ENCODE data around the gene IL1RL2.

IL1RL2 gene

DNA sequence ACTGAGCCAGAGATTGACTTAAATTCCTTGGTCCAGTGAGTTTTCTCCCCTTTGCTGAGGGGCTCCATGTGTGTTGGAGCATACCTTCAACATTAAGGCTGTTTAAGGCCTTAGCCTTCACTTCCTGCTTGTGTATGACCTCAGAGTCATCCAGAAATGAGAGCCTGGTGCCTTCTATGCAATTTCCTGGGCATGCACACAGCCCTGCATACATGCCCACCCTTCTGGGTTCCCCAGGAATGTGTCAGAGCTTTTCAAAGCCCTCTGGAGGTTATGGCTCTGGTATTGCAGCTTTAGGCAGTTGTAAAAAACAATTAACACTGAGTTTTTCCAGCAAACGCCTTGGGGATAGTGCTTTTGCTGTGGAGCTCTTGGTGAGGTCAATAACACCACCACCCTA, 27.5 kb upstream of the IL1RL2 start:
- no peaks in the 10 kb centered on the region for H3K27me3 ChIP-seq (ENCODE audit: control insufficient read depth, insufficient read depth, low read length)
- H3K4me1 ChIP-seq (ENCODE audit: control insufficient read depth, insufficient read depth, low read length) = no peaks in the 10 kb centered on the region; the same call in 1 of the 2 replicates
- no CpG with 5 or more reads among the region's 1 CpG for WGBS (ENCODE audit: insufficient coverage, insufficient read length)
- no peak overlapping the region for H3K27ac ChIP-seq (ENCODE audit: low read length)
- no peaks in the 10 kb centered on the region for H3K9me3 ChIP-seq (ENCODE audit: control insufficient read depth, insufficient read depth, low read length)
- no peak for DNase-seq (ENCODE audit: low read depth, low spot score)
- no peak overlapping the region for H3K4me3 ChIP-seq (ENCODE audit: low read length)
- H3K36me3 ChIP-seq (ENCODE audit: control insufficient read depth, insufficient read depth, low read length) = no peaks in the 10 kb centered on the region

DNA sequence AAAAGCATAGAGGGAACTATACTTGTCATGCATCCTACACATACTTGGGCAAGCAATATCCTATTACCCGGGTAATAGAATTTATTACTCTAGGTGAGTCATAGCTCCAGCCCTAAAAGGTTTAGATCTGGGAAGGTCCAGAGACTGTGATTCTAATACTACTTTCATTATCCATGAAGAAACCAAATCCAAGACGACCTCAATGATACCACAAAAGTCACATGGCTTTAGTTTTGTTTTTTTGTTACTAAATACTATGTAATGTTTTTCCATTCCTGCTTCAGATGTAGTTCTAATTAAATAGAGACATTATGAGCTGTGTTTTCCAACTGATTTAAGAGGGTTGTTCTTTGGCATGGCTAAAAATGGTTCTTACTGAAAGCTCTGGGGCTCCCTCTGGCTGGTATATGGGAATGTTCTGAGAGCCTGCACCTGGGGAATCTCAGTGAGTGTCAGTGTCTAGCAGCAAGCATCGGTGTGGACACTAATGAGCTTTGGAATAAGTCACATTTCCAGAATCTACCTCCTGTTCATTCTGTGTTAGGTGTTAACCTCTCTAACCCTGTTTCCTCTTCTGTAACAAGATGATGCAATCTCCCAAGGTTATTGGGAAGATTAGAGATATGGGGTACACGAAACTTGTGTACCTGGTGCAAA, 20.5 kb upstream of the IL1RL2 start:
- DNase-seq (ENCODE audit: low read depth, low spot score) = no peak
- no peak overlapping the region for H3K27ac ChIP-seq (ENCODE audit: low read length)
- WGBS (ENCODE audit: insufficient coverage, insufficient read length) = no CpG with 5 or more reads among the region's 4 CpGs

DNA sequence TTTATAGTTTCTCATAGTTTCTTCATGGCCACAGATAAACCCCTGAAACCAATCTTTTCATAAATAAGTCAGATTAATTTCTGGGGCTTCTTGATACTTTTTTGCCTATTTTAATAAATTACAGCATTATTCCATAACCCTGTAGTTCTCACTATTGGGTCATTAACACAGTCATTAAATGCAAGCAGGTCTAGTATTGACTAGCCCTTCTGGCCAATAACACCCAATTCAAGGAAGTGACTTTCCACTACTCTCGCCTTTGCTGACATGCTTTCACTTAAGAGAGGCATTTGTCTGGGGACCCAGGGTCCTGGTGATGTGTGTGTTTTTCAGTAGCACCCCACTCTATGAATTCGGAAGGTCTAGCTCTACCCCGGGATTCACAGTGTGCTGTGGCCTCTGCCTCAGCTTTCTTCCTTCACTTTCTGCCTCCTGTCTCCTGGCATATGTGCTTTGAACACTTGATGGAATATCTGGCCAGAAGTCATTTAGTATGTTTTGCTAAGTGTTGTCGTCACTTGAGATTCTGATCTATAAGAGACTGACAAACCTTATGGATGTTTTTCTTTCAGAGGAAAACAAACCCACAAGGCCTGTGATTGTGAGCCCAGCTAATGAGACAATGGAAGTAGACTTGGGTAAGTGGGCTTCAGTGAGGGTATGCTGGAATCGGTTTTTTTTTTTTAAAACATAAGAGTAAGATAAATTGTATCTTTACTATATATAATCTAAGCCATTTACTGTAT, 18.6 kb upstream of the IL1RL2 start:
- no CpG with 5 or more reads among the region's 5 CpGs for WGBS (ENCODE audit: insufficient coverage, insufficient read length)
- no peak overlapping the region for H3K27ac ChIP-seq (ENCODE audit: low read length)
- DNase-seq (ENCODE audit: low read depth, low spot score) = no peak
- no peaks in the 10 kb centered on the region for H3K27me3 ChIP-seq (ENCODE audit: control insufficient read depth, insufficient read depth, low read length)
- H3K4me3 ChIP-seq (ENCODE audit: low read length) = no peak overlapping the region
- no peaks in the 10 kb centered on the region for H3K4me1 ChIP-seq (ENCODE audit: control insufficient read depth, insufficient read depth, low read length)
- no peaks in the 10 kb centered on the region for H3K9me3 ChIP-seq (ENCODE audit: control insufficient read depth, insufficient read depth, low read length)
- H3K36me3 ChIP-seq (ENCODE audit: control insufficient read depth, insufficient read depth, low read length) = no peaks in the 10 kb centered on the region

More for the DNA sequence above, 20.5 kb upstream of the IL1RL2 start:
- no peaks in the 10 kb centered on the region for H3K4me1 ChIP-seq (ENCODE audit: control insufficient read depth, insufficient read depth, low read length)
- no peak overlapping the region for H3K4me3 ChIP-seq (ENCODE audit: low read length)
- no peaks in the 10 kb centered on the region for H3K9me3 ChIP-seq (ENCODE audit: control insufficient read depth, insufficient read depth, low read length)
- no peaks in the 10 kb centered on the region for H3K36me3 ChIP-seq (ENCODE audit: control insufficient read depth, insufficient read depth, low read length)
- no peaks in the 10 kb centered on the region for H3K27me3 ChIP-seq (ENCODE audit: control insufficient read depth, insufficient read depth, low read length)

DNA sequence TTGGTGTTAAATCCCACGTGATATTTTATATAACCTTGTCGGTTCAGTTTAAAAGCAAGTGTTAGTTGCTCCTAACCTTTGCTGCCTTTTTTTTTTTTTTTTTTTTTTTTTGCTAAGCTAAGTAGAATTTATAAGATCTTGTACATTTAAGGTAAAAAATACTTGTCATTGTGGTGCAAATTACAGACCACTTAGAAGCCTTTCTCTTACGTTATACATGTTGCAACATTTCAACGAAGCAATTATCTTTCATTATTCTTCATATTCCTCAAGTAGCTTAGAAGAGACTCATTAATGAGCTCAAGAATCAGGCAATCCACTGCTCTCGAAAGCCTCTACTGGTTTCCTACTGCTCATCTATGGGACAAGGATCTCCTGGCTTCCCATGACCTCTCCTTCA, 14.9 kb upstream of the IL1RL2 start:
- H3K4me1 ChIP-seq (ENCODE audit: control insufficient read depth, insufficient read depth, low read length) = no peaks in the 10 kb centered on the region
- H3K9me3 ChIP-seq (ENCODE audit: control insufficient read depth, insufficient read depth, low read length) = no peaks in the 10 kb centered on the region
- H3K27me3 ChIP-seq (ENCODE audit: control insufficient read depth, insufficient read depth, low read length) = no peaks in the 10 kb centered on the region
- no peak overlapping the region for H3K4me3 ChIP-seq (ENCODE audit: low read length)
- no peak overlapping the region for H3K27ac ChIP-seq (ENCODE audit: low read length)
- H3K36me3 ChIP-seq (ENCODE audit: control insufficient read depth, insufficient read depth, low read length) = no peaks in the 10 kb centered on the region
- no CpG with 5 or more reads among the region's 5 CpGs for WGBS (ENCODE audit: insufficient coverage, insufficient read length)
- no peak for DNase-seq (ENCODE audit: low read depth, low spot score)

DNA sequence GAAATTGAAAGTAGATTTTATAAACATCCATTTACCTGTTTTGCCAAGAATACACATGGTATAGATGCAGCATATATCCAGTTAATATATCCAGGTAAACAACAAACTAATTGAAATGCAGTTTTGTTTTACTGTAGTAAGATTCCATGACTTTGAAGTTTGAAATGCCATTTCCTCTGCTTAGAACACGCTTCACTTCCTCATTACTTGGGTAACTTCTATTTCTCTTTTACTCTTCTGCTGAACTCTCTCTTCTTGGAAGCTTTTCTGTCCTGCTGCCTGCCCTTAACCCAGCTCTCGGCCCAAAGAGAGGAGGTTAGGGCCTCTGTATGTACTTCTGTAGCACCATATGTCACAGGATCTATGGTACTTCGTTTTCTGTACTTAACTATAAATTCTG, 14.1 kb upstream of the IL1RL2 start:
- H3K9me3 ChIP-seq (ENCODE audit: control insufficient read depth, insufficient read depth, low read length) = no peaks in the 10 kb centered on the region
- no peak for DNase-seq (ENCODE audit: low read depth, low spot score)
- H3K27me3 ChIP-seq (ENCODE audit: control insufficient read depth, insufficient read depth, low read length) = no peaks in the 10 kb centered on the region
- H3K4me1 ChIP-seq (ENCODE audit: control insufficient read depth, insufficient read depth, low read length) = no peaks in the 10 kb centered on the region
- H3K36me3 ChIP-seq (ENCODE audit: control insufficient read depth, insufficient read depth, low read length) = no peaks in the 10 kb centered on the region
- no peak overlapping the region for H3K4me3 ChIP-seq (ENCODE audit: low read length)
- WGBS (ENCODE audit: insufficient coverage, insufficient read length) = no CpG with 5 or more reads among the region's 3 CpGs
- no peak overlapping the region for H3K27ac ChIP-seq (ENCODE audit: low read length)

DNA sequence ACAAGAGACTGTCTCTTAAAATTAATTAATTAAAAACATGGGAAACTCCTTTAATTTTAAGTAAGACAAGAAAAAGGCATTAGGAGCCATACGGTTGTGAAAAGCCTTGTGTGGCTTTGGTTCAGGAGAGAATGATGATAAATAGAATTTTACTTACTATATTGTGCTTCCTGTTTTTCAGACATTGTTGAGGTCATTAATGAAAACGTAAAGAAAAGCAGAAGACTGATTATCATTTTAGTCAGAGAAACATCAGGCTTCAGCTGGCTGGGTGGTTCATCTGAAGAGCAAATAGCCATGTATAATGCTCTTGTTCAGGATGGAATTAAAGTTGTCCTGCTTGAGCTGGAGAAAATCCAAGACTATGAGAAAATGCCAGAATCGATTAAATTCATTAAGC, 10.7 kb upstream of the IL1RL2 start:
- no CpG with 5 or more reads among the region's 3 CpGs for WGBS (ENCODE audit: insufficient coverage, insufficient read length)

DNA sequence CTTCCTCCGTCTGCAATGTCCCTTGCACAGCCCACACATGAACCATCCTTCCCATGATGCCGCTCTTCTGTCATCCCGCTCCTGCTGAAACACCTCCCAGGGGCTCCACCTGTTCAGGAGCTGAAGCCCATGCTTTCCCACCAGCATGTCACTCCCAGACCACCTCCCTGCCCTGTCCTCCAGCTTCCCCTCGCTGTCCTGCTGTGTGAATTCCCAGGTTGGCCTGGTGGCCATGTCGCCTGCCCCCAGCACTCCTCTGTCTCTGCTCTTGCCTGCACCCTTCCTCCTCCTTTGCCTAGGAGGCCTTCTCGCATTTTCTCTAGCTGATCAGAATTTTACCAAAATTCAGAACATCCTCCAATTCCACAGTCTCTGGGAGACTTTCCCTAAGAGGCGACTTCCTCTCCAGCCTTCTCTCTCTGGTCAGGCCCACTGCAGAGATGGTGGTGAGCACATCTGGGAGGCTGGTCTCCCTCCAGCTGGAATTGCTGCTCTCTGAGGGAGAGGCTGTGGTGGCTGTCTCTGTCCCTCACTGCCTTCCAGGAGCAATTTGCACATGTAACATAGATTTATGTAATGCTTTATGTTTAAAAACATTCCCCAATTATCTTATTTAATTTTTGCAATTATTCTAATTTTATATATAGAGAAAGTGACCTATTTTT, 8.9 kb upstream of the IL1RL2 start:
- Histone ChIP-seq H3K4me1 (ENCODE audit: control insufficient read depth, insufficient read depth, low read length) (no peaks in the 10 kb centered on the region), H3K9me3 (ENCODE audit: control insufficient read depth, insufficient read depth, low read length) (no peaks in the 10 kb centered on the region), H3K27ac (ENCODE audit: low read length) (no peak overlapping the region), H3K4me3 (ENCODE audit: low read length) (no peak overlapping the region), H3K27me3 (ENCODE audit: control insufficient read depth, insufficient read depth, low read length) (no peaks in the 10 kb centered on the region), H3K36me3 (ENCODE audit: control insufficient read depth, insufficient read depth, low read length) (no peaks in the 10 kb centered on the region)
- no CpG with 5 or more reads among the region's 7 CpGs for WGBS (ENCODE audit: insufficient coverage, insufficient read length)
- DNase-seq (ENCODE audit: low read depth, low spot score) = no peak

More for the DNA sequence above, 10.7 kb upstream of the IL1RL2 start:
- no peaks in the 10 kb centered on the region for H3K27me3 ChIP-seq (ENCODE audit: control insufficient read depth, insufficient read depth, low read length)
- no peaks in the 10 kb centered on the region for H3K4me1 ChIP-seq (ENCODE audit: control insufficient read depth, insufficient read depth, low read length)
- H3K9me3 ChIP-seq (ENCODE audit: control insufficient read depth, insufficient read depth, low read length) = no peaks in the 10 kb centered on the region
- DNase-seq (ENCODE audit: low read depth, low spot score) = no peak
- no peak overlapping the region for H3K27ac ChIP-seq (ENCODE audit: low read length)
- no peaks in the 10 kb centered on the region for H3K36me3 ChIP-seq (ENCODE audit: control insufficient read depth, insufficient read depth, low read length)
- no peak overlapping the region for H3K4me3 ChIP-seq (ENCODE audit: low read length)

DNA sequence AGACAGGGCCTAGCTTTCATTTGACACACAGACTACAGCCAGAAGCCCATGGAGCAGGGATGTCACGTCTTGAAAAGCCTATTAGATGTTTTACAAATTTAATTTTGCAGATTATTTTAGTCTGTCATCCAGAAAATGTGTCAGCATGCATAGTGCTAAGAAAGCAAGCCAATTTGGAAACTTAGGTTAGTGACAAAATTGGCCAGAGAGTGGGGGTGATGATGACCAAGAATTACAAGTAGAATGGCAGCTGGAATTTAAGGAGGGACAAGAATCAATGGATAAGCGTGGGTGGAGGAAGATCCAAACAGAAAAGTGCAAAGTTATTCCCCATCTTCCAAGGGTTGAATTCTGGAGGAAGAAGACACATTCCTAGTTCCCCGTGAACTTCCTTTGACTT, 7.8 kb upstream of the IL1RL2 start:
- DNase-seq (ENCODE audit: low read depth, low spot score) = no peak
- H3K27me3 ChIP-seq (ENCODE audit: control insufficient read depth, insufficient read depth, low read length) = no peaks in the 10 kb centered on the region
- no peaks in the 10 kb centered on the region for H3K4me1 ChIP-seq (ENCODE audit: control insufficient read depth, insufficient read depth, low read length)
- WGBS (ENCODE audit: insufficient coverage, insufficient read length) = no CpG with 5 or more reads among the region's 3 CpGs
- H3K9me3 ChIP-seq (ENCODE audit: control insufficient read depth, insufficient read depth, low read length) = no peaks in the 10 kb centered on the region
- no peak overlapping the region for H3K27ac ChIP-seq (ENCODE audit: low read length)
- H3K4me3 ChIP-seq (ENCODE audit: low read length) = no peak overlapping the region
- H3K36me3 ChIP-seq (ENCODE audit: control insufficient read depth, insufficient read depth, low read length) = no peaks in the 10 kb centered on the region

DNA sequence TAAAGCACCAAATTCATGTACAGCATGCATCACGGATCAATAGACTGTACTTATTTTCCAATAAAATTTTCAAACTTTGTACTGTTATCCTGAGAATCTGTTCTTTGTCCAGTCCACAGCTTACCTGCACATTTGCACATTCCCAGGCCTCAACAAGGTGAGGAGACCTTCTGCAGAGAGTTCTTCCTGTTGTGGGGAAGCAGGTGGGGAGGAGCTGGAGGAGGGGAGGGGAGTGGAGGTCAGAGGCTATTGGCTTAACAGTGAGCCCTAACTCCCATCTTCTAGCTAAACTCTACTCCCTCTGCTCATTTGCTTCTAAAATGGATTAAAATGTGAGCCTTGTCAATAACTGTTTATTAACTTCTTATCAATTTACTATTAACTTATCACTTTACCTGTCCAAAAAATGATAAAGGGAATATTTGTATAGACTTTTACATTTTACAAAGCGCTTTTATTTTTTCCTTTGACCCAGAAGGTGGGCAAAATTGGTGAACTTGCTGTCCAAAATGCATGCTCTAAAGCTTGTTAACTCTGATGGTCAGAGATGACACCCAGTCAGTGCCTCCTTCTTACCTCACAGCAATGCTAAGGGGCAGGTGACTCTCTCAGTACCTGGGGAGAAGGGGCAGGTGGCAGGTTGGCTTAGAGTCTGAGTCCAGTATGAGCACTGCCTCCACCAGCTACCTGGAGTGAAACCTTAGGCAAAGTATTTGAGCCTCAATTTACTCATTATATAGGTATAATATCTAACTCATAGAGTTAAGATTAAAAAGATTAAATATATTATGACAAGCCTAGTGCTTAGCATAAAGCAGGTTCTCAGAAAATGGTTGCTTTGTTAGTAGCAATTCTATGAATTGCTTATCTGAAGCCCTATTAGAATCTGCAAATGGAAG, 6.8 kb upstream of the IL1RL2 start:
- no CpG with 5 or more reads among the region's 2 CpGs for WGBS (ENCODE audit: insufficient coverage, insufficient read length)
- Histone ChIP-seq H3K9me3 (ENCODE audit: control insufficient read depth, insufficient read depth, low read length) (no peaks in the 10 kb centered on the region), H3K4me3 (ENCODE audit: low read length) (no peak overlapping the region), H3K36me3 (ENCODE audit: control insufficient read depth, insufficient read depth, low read length) (no peaks in the 10 kb centered on the region), H3K27me3 (ENCODE audit: control insufficient read depth, insufficient read depth, low read length) (no peaks in the 10 kb centered on the region), H3K27ac (ENCODE audit: low read length) (no peak overlapping the region), H3K4me1 (ENCODE audit: control insufficient read depth, insufficient read depth, low read length) (no peaks in the 10 kb centered on the region)
- no peak for DNase-seq (ENCODE audit: low read depth, low spot score)

DNA sequence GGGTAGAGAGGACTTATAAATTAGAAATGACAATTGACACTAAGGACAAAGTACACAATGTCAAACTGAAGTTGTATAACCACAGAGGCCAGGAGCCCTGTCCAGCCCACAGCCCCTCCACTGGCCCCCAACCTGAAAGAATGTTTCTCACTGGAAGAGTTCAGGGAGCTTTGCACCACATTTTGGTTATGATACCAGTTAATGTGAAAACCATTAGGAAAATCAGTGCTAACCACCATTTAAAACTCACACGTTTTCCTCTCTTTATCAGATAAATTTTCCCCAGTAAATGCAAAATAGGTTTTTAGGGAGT, 6.2 kb upstream of the IL1RL2 start:
- Histone ChIP-seq H3K4me3 (ENCODE audit: low read length) (no peak overlapping the region), H3K27me3 (ENCODE audit: control insufficient read depth, insufficient read depth, low read length) (no peaks in the 10 kb centered on the region), H3K36me3 (ENCODE audit: control insufficient read depth, insufficient read depth, low read length) (no peaks in the 10 kb centered on the region), H3K4me1 (ENCODE audit: control insufficient read depth, insufficient read depth, low read length) (no peaks in the 10 kb centered on the region), H3K9me3 (ENCODE audit: control insufficient read depth, insufficient read depth, low read length) (no peaks in the 10 kb centered on the region), H3K27ac (ENCODE audit: low read length) (no peak overlapping the region)
- no CpG with 5 or more reads among the region's 1 CpG for WGBS (ENCODE audit: insufficient coverage, insufficient read length)
- DNase-seq (ENCODE audit: low read depth, low spot score) = no peak

Measured in iPS DF 6.9 (cell line).